Activated T-helper 2 cell treated with anti-CD3 and anti-CD28 coated beads, Interferon-gamma antibody, Interleukin-2, Interleukin-4, amounts not matched to agents 10 μg/mL and 5 μg/mL and 100 μg/mL, durations not matched to agents 14 hours and 24 hours and 36 hours (primary cell): ENCODE results near the gene SST. TPM values are rescaled to one million over a fixed set of nuclear protein-coding genes. Genes with fewer than 3 reads are reported as not detected.
A peak's percentile ranks its signal among the peaks of the same experiment; 100 is the strongest.
"Not testable (repeated sequence)": the region's sequence is repeated elsewhere in the genome, so short reads cannot be mapped to it uniquely, and the experiment has no call there.

Source experiments
- DNase-seq: peaks from one replicate; pipeline ENCODE4 v3.0.0; 2021; ENCODE audit warnings: low spot score
- H3K27ac Mint-ChIP-seq: one replicate; pipeline ENCODE4 v1.8.0; 2021; ENCODE audit warnings: mixed read lengths
- H3K27me3 Mint-ChIP-seq: one replicate; pipeline ENCODE4 v1.8.0; 2021; ENCODE audit warnings: low read depth, mixed read lengths
- H3K36me3 Mint-ChIP-seq: one replicate; pipeline ENCODE4 v1.8.0; 2021; ENCODE audit warnings: low read depth, mixed read lengths
- H3K4me1 Mint-ChIP-seq: one replicate; pipeline ENCODE4 v1.8.0; 2021; ENCODE audit warnings: low read depth, mixed read lengths
- H3K4me3 Mint-ChIP-seq: one replicate; pipeline ENCODE4 v1.8.0; 2021; ENCODE audit warnings: low read depth, mild to moderate bottlenecking, moderate library complexity, mixed read lengths
- H3K9me3 Mint-ChIP-seq: one replicate; pipeline ENCODE4 v1.8.0; 2021; ENCODE audit warnings: mixed read lengths
- intact Hi-C: fragments of 100-400 bp; cut with micrococcal nuclease; formaldehyde crosslinking; loops from one replicate; pipeline ENCODE4 v1.15.1; 2023
- total RNA-seq: library from RNA; stranded (reverse); gene quantifications from 2 replicates; pipeline ENCODE4 v1.2.3, GENCODE V29; 2022

The SST gene
- total RNA-seq, 1 donor from 2014 or later, result not detected

DNA sequence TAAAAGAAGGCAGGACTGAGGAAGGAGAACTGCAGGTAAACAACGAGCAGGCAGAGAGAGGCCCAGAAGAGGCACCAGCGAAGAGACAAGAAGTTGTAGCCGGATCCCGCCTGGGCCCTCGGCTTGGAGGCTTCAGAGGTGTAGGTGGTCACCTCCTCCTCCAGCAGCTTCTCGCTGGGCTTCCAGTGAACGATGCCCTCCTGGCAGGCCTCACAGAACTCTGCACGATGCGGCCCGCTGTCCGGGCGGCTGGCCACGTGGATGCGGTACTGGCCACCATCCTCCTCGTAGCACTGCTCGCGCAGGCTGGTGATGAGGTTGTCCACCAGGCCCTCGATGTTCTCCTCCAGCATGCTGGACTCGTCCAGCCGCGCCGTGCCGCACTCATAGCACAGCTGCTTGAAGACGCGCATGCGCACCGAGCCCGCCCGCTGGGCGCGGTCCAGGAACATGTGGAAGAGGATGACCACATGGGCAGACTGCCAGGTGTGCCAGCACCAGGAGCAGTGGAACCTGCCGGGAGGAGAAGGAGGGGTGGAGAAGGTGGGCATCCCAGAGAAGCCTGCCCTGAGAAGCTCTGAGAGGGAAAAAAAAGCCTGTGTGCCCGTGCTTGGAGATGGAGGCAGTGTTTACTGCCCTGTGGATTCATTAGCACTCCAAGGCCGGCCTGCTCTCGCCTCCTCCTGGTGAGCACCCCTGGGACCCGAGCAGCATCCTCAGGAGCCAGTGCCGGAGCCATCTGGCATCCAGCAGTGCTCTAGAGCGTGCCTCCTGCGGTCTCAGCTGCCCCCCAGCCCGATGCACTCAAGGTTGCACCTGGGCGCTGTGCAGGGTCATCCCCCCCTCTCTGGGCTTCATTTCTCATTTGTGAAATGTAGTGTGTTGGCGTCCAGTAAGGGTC is 28.6 kb upstream of the SST start:
- Mint-ChIP-seq H3K27ac (no peak overlapping the region), H3K4me3 (no peak overlapping the region)
- no peak for DNase-seq

DNA sequence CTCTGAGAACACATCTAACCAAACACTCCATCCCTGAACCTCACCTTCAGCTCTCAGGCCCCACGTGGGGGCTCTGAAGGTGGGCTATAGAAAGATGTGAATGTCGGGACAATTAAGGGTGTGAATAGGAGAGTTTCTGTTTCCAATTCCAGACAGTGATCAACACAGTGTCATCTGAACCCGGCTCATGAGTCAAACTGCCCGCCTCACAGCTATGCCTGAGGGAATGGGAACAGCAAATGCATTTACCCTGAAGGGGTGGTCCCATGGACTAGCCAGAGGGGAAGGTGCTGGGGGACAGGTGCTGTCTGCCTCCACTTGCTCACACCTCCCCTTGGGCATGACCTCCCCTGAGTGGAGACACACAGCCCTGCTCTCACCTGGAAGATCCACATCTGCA is 25.8 kb upstream of the SST start:
- Mint-ChIP-seq H3K27me3 (peaks cover 31% of the 10 kb centered on the region), H3K27ac (no peak overlapping the region), H3K9me3 (no peaks in the 10 kb centered on the region), H3K36me3 (no peaks in the 10 kb centered on the region), H3K4me1 (no peaks in the 10 kb centered on the region), H3K4me3 (no peak overlapping the region)
- no peak for DNase-seq
- intact Hi-C loops, result no loop called here

More for the DNA sequence above, 28.6 kb upstream of the SST start:
- H3K4me1 Mint-ChIP-seq, result no peaks in the 10 kb centered on the region
- H3K9me3 Mint-ChIP-seq, result no peaks in the 10 kb centered on the region
- H3K27me3 Mint-ChIP-seq, result peaks cover 28% of the 10 kb centered on the region
- intact Hi-C loops, result no loop called here
- no peaks in the 10 kb centered on the region for H3K36me3 Mint-ChIP-seq

DNA sequence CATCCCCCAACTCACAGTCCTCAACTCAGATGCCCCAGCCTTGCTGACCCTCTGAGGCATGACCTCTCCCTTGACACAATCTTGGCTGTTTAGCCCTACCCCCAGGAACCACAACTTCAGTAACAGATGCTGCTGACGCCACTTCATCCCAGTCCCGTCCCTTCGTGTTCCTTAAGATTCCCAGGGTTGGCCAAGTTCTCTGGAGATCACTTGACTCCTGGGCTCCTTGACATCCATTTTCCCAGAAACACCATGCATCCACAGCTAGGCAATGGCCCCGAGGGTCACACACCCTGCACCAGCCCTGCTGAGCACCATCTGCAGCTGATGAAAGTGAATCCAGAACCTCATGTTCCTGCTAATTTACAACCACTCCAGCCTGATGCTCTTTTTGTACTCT is 25.3 kb upstream of the SST start:
- Mint-ChIP-seq H3K27me3 (peaks cover 34% of the 10 kb centered on the region), H3K9me3 (no peaks in the 10 kb centered on the region), H3K4me3 (no peak overlapping the region), H3K36me3 (no peaks in the 10 kb centered on the region), H3K27ac (no peak overlapping the region), H3K4me1 (no peaks in the 10 kb centered on the region)
- no peak for DNase-seq
- intact Hi-C loops, result no loop called here

DNA sequence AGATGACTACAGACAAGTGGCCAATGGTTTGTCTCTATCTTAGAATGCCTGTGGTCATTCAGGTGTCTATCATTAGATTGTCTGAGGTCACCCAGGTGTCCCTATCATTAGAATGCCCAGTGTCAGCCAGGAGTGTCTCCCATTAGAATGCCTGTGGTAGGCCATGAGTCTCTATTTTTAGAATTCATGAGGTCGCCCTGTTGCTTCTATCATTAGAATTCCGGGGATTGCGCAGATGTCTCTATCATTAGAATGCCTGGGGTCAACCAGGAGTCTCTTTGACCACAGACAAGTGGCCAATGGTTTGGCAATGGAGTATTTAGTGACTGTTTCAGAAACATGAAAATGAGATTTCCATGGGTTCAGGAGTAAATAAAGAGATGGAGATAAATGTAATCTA is 24.6 kb upstream of the SST start:
- no peaks in the 10 kb centered on the region for H3K36me3 Mint-ChIP-seq
- H3K4me3 Mint-ChIP-seq, result no peak overlapping the region
- no peaks in the 10 kb centered on the region for H3K4me1 Mint-ChIP-seq
- peaks cover 34% of the 10 kb centered on the region for H3K27me3 Mint-ChIP-seq
- DNase-seq, result no peak
- no peak overlapping the region for H3K27ac Mint-ChIP-seq
- no peaks in the 10 kb centered on the region for H3K9me3 Mint-ChIP-seq
- intact Hi-C loops, result no loop called here

DNA sequence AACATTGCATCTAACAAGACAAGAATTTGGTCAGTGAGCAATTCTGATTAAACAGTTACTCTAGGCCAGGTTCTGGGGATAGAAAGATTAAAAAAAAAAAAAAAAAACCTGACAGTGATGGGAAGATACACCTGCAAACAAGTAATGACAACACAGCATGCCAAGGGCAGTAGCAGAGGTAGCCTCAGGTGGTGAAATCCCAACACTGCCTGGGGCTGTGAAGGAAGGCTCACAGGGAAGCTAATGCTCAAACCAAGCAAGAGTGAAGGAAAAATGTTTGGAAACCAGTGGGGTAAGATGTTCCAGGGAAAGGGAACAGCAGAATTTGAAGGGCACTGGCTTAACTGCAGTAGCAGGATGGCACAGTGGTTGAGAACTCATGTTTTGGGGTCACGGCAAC is 23.2 kb upstream of the SST start:
- Mint-ChIP-seq H3K9me3 (no peaks in the 10 kb centered on the region), H3K27me3 (peaks cover 41% of the 10 kb centered on the region), H3K27ac (no peak overlapping the region), H3K4me1 (no peaks in the 10 kb centered on the region), H3K4me3 (no peak overlapping the region), H3K36me3 (no peaks in the 10 kb centered on the region)
- no peak for DNase-seq
- intact Hi-C loops, result no loop called here

DNA sequence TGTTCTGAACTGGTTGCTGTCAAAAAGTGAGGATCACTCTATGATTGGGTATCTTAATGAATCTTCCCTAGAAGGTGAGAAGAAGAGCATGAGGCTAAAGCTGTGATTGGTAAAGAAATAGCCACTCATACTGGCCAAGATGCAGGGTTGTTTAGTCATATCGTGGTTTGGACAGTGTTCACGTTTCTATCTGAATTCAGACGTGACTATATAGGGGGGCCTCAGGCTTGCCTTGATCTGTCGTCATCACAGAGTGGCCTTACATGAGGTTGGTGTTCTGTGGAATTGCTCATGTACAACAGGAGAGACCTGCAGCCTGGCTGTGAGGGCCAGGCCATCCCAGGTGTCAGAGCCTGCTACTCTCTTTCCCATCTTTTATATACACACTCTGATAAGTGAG is 19.8 kb upstream of the SST start:
- Mint-ChIP-seq H3K4me1 (no peaks in the 10 kb centered on the region), H3K4me3 (no peak overlapping the region), H3K27ac (no peak overlapping the region), H3K27me3 (peaks cover 59% of the 10 kb centered on the region), H3K9me3 (peaks cover 13% of the 10 kb centered on the region), H3K36me3 (no peaks in the 10 kb centered on the region)
- no peak for DNase-seq
- intact Hi-C loops, result no loop called here

DNA sequence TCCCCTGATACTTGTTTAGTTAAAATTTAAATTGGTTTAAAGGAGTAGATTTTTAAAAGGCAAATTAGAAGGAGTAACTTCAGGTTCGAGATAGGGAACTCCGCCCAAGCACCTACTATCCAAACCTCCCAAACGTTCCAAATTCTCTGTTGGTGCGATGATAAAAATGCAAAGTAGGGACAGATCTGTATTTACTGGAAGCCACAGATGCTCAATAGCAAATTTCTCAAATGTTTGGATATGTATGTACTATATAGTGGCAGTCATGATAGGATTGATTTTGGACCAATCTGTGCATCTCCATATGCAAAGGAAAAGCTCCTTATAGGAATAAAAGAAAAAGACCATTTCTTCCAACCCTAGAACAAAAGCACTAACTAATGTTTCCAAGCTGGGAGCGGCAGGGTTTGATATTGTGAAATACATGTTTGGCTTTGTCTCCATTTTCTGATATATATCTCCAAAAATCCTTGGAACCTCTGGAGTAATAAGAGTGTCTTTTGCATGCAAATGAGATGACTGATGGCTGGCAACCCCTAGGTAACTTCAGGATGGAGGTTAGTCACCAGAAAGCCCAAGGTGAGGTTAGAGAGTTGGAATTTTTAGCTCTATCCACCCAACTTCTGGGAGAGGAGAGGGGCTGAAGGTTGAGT is 16.6 kb upstream of the SST start:
- intact Hi-C loops, result no loop called here
- H3K4me3 Mint-ChIP-seq, result no peak overlapping the region
- DNase-seq, result no peak
- H3K27ac Mint-ChIP-seq, result no peak overlapping the region
- H3K36me3 Mint-ChIP-seq, result no peaks in the 10 kb centered on the region
- peaks cover 18% of the 10 kb centered on the region for H3K9me3 Mint-ChIP-seq
- peaks cover 62% of the 10 kb centered on the region for H3K27me3 Mint-ChIP-seq
- peaks cover 6% of the 10 kb centered on the region for H3K4me1 Mint-ChIP-seq

DNA sequence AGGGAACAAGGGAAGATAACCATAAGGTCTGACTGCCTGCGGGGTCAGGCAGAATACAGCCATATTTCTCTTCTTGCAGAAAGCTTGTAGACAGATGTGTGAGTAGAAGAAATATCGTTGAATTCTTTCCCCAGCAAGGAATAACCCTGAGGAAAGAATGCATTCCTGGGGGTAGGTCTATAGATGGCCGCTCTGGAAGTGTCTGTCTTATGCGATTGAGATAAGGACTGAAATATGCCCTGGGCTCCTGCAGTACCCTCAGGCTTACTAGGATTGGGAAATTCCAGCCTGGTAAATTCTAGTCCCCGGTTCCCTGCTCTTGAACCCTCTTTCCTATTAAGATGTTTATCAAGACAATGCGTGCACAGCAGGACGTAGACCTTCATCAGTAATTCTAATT is 15.8 kb upstream of the SST start:
- no peak for DNase-seq
- no peak overlapping the region for H3K27ac Mint-ChIP-seq
- H3K4me1 Mint-ChIP-seq, result peaks cover 6% of the 10 kb centered on the region
- peaks cover 18% of the 10 kb centered on the region for H3K9me3 Mint-ChIP-seq
- H3K4me3 Mint-ChIP-seq, result no peak overlapping the region
- no peaks in the 10 kb centered on the region for H3K36me3 Mint-ChIP-seq
- H3K27me3 Mint-ChIP-seq, result peaks cover 60% of the 10 kb centered on the region
- intact Hi-C loops, result no loop called here

DNA sequence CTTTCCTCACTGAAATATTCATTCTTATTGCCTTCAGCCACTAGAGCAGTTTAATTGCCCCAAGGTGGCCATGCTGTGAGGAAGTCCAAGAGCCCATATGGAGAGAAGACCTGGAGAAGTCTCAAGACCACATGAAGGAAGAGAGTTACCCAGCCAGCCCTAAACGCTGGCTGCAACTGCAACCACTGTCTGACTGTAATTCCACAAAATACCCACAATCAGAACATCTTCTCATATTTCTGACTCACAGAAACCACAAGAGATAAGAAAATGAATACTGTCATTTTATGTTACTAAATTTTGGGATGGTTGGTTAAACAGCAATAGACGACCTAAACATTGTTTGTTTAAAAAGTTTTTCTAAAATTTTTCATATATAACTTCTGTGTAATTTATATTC is 14.7 kb upstream of the SST start:
- Mint-ChIP-seq H3K36me3 (no peaks in the 10 kb centered on the region), H3K27ac (no peak overlapping the region), H3K27me3 (peaks cover 60% of the 10 kb centered on the region), H3K4me3 (no peak overlapping the region), H3K4me1 (peaks cover 6% of the 10 kb centered on the region), H3K9me3 (peaks cover 18% of the 10 kb centered on the region)
- intact Hi-C loops, result no loop called here
- DNase-seq, result no peak

DNA sequence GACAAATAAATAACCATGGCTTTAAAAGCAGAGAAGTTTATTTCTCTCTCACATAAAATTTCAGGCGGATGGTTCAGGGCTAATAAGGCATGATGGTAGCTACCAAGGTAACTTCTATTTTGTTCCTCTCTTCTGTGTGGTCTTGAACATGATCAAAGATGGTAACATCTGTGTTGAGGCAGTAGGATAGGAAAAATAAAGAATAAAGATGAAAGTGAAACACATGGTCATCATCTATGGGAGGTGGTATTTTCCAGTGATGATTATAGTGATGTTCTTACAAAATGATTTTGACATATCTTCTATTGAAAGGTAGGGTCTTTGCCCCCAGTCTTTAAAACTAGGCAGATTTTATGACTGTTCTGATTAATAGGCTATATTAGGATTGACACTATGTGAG is 14.2 kb upstream of the SST start:
- Mint-ChIP-seq H3K4me3 (no peak overlapping the region), H3K9me3 (peaks cover 18% of the 10 kb centered on the region), H3K36me3 (no peaks in the 10 kb centered on the region), H3K27me3 (peaks cover 57% of the 10 kb centered on the region), H3K4me1 (peaks cover 6% of the 10 kb centered on the region), H3K27ac (no peak overlapping the region)
- DNase-seq, result no peak
- intact Hi-C loops, result no loop called here

DNA sequence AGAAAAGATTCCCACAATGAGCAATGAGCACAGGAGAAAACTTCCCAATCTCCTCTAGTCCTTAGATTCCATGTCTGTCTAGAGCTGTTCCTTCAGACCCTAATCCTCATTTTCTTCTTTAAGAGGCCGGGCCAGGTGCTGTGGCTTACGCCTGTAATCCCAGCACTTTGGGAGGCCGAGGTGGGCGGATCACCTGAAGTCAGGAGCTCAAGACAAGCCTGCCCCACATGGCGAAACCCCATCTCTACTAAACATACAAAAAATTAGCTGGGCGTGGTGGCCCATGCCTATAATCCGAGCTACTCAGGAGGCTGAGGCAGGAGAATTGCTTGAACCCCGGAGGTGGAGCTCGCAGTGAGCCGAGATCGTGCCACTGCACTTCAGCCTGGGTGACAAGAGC is 11.6 kb upstream of the SST start:
- H3K4me3 Mint-ChIP-seq, H3K36me3 Mint-ChIP-seq, H3K4me1 Mint-ChIP-seq, DNase-seq, H3K27ac Mint-ChIP-seq, intact Hi-C loops: not testable (repeated sequence)
- Mint-ChIP-seq H3K9me3 (peaks cover 17% of the 10 kb centered on the region), H3K27me3 (peaks cover 46% of the 10 kb centered on the region)

DNA sequence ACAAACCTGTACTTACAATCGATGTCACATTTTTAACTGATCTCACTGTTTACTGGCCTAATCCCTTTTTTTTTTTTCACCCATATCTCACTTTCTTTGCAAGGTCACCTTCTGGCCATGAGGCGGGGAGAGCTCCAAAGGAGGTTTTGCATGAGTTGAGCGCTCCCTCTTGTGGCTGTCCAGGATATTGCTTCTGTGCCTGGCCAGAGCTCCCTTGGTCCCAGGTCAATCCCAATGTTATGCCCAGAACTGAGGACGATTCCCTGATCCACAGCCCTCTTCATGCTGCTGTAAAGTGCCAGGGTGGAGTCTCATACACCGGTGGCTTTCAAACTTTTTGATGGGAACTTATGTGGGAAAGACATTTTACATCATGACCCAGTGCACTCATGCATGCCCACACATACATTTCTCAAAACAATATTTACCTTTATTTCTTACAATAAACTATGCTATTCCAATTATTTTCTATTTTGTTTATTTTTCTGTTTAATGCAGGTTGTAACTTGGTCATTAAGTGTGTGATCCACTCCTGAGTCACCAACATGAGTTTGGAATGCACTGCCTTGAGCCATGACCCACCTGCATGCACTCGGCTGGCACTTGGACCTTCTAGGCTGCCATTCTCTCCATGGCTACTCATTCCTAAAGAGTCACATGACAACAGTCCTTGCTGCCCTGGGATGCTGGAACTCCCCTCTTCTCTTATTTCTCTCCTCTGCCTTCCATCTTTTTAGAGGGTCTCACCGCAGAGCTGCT is 9.6 kb upstream of the SST start:
- H3K27ac Mint-ChIP-seq, result no peak overlapping the region
- peak; percentile 34 for DNase-seq
- H3K4me1 Mint-ChIP-seq, result peaks cover 5% of the 10 kb centered on the region
- intact Hi-C loops, result loop anchor here (1.0 to 2.0 kb wide), 4 partner anchors 34 to 459 kb away; no protein-coding TSS in a partner anchor
- H3K9me3 Mint-ChIP-seq, result peaks cover 5% of the 10 kb centered on the region
- no peaks in the 10 kb centered on the region for H3K36me3 Mint-ChIP-seq
- peaks cover 44% of the 10 kb centered on the region for H3K27me3 Mint-ChIP-seq
- no peak overlapping the region for H3K4me3 Mint-ChIP-seq
